ENCODE data around the gene PPP6R2.

Gene PPP6R2

GRCh38 chr22:50414476-50415248 is 71.5 kb downstream of the PPP6R2 start:
- in situ Hi-C loops (cut with HindIII; ENCODE audit: low pct_unique_long_range_greater_than_20kb, low sequenced_read_pairs) = no loop called here
- no peak for DNase-seq (ENCODE audit: low read depth in 1 of 2, low spot score in 1 of 2)
- no peak for TF ChIP-seq JUND (IDR thresholded peaks at IDR 0.05; ENCODE audit: low read depth)

- no peak for DNase-seq (ENCODE audit: low read depth in 1 of 2, low spot score in 1 of 2)
- TF ChIP-seq JUND (IDR thresholded peaks at IDR 0.05; ENCODE audit: low read depth) = no peak
- in situ Hi-C loops (cut with HindIII; ENCODE audit: low pct_unique_long_range_greater_than_20kb, low sequenced_read_pairs) = no loop called here
These were observed 72.3 kb downstream of the PPP6R2 start for GRCh38 chr22:50415426-50415825.

DNA sequence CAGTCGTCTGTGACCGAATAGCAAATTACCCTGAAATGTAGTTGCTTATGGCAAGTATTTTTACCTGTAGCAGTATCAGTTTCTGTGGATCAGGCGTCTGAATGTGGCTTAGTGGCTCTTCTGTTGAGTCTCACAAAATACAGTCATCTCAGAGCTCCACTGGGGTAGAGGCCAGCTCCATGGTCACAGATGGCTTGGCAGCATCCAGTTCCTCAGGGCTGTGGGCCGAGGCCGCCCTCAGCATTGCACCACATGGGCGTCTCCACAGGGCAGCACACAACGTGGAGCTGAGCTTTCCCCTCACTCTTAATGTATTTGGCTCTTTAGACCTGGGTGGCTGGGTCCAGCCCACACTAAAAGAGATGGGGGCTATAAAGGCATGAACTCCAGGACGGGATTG is 73.9 kb downstream of the PPP6R2 start:
- in situ Hi-C loops (cut with HindIII; ENCODE audit: low pct_unique_long_range_greater_than_20kb, low sequenced_read_pairs) = no loop called here
- no peak for DNase-seq (ENCODE audit: low read depth in 1 of 2, low spot score in 1 of 2)
- TF ChIP-seq JUND (IDR thresholded peaks at IDR 0.05; ENCODE audit: low read depth) = no peak

- TF ChIP-seq JUND (IDR thresholded peaks at IDR 0.05; ENCODE audit: low read depth) = no peak
- DNase-seq (ENCODE audit: low read depth in 1 of 2, low spot score in 1 of 2) = no peak
- in situ Hi-C loops (cut with HindIII; ENCODE audit: low pct_unique_long_range_greater_than_20kb, low sequenced_read_pairs) = no loop called here
These were observed 74.5 kb downstream of the PPP6R2 start for GRCh38 chr22:50417411-50418210.

- in situ Hi-C loops (cut with HindIII; ENCODE audit: low pct_unique_long_range_greater_than_20kb, low sequenced_read_pairs) = no loop called here
- DNase-seq (ENCODE audit: low read depth in 1 of 2, low spot score in 1 of 2) = no peak
- TF ChIP-seq JUND (IDR thresholded peaks at IDR 0.05; ENCODE audit: low read depth) = no peak
These were observed 75.5 kb downstream of the PPP6R2 start for GRCh38 chr22:50418624-50419023.

DNA sequence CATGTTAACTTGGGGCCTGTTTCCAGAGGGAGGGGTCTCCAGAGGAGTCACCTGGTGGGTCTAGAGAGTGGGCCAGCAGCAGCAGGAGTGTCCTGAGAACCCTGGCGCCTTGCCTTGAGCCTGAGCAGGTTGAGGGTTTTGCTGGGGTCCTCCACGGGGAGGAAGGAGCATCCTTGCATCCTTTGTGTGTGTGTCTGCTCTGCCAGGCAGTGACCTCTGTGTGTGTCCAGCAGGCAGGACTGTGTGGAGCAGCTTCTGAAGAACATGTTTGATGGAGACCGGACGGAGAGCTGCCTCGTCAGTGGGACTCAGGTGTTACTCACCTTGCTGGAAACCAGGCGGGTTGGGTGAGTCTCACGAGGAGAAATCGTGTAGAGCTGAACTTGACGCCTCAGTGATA is 76.0 kb downstream of the PPP6R2 start:
- DNase-seq (ENCODE audit: low read depth in 1 of 2, low spot score in 1 of 2) = no peak
- TF ChIP-seq JUND (IDR thresholded peaks at IDR 0.05; ENCODE audit: low read depth) = no peak
- in situ Hi-C loops (cut with HindIII; ENCODE audit: low pct_unique_long_range_greater_than_20kb, low sequenced_read_pairs) = no loop called here

GRCh38 chr22:50420015-50420414 is 76.9 kb downstream of the PPP6R2 start:
- in situ Hi-C loops (cut with HindIII; ENCODE audit: low pct_unique_long_range_greater_than_20kb, low sequenced_read_pairs) = no loop called here
- TF ChIP-seq JUND (IDR thresholded peaks at IDR 0.05; ENCODE audit: low read depth) = no peak
- DNase-seq (ENCODE audit: low read depth in 1 of 2, low spot score in 1 of 2) = no peak

DNA sequence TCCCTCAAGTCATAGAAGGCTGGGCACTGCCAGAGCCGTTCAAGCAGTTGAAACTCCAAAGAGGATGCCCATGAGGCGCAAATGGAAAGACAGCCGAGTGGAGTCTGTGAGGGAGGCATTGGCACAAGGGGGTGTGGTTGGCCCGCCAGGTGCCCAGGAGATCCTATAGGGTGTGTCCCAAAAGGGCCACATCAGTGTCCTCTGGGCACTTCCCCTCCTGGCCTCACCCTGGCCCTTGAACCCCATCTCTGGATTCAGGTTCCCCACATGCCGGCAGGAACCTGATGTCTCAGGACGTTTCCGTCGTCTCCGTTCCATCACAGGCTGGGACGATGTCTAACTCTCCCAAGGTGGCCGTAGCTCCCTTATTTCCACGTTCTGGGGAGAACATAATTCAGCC is 77.5 kb downstream of the PPP6R2 start:
- DNase-seq (ENCODE audit: low read depth in 1 of 2, low spot score in 1 of 2) = no peak
- in situ Hi-C loops (cut with HindIII; ENCODE audit: low pct_unique_long_range_greater_than_20kb, low sequenced_read_pairs) = no loop called here

GRCh38 chr22:50422046-50422445 is 78.9 kb downstream of the PPP6R2 start:
- in situ Hi-C loops (cut with HindIII; ENCODE audit: low pct_unique_long_range_greater_than_20kb, low sequenced_read_pairs) = no loop called here
- TF ChIP-seq JUND (IDR thresholded peaks at IDR 0.05; ENCODE audit: low read depth) = no peak

More for the DNA sequence above, 77.5 kb downstream of the PPP6R2 start:
- no peak for TF ChIP-seq JUND (IDR thresholded peaks at IDR 0.05; ENCODE audit: low read depth)

GRCh38 chr22:50422961-50423815 is 80.1 kb downstream of the PPP6R2 start:
- TF ChIP-seq JUND (IDR thresholded peaks at IDR 0.05; ENCODE audit: low read depth) = no peak
- DNase-seq (ENCODE audit: low read depth in 1 of 2, low spot score in 1 of 2) = no peak
- in situ Hi-C loops (cut with HindIII; ENCODE audit: low pct_unique_long_range_greater_than_20kb, low sequenced_read_pairs) = no loop called here

More at GRCh38 chr22:50422046-50422445, 78.9 kb downstream of the PPP6R2 start:
- DNase-seq (ENCODE audit: low read depth in 1 of 2, low spot score in 1 of 2) = no peak

GRCh38 chr22:50423956-50424355 is 80.8 kb downstream of the PPP6R2 start:
- in situ Hi-C loops (cut with HindIII; ENCODE audit: low pct_unique_long_range_greater_than_20kb, low sequenced_read_pairs) = no loop called here
- TF ChIP-seq JUND (IDR thresholded peaks at IDR 0.05; ENCODE audit: low read depth) = no peak
- no peak for DNase-seq (ENCODE audit: low read depth in 1 of 2, low spot score in 1 of 2)

GRCh38 chr22:50425179-50425916 is 82.2 kb downstream of the PPP6R2 start:
- in situ Hi-C loops (cut with HindIII; ENCODE audit: low pct_unique_long_range_greater_than_20kb, low sequenced_read_pairs) = no loop called here
- no peak for TF ChIP-seq JUND (IDR thresholded peaks at IDR 0.05; ENCODE audit: low read depth)
- no peak for DNase-seq (ENCODE audit: low read depth in 1 of 2, low spot score in 1 of 2)

All from T47D (cell line).